ENCODE measurements around the gene ITGB7. TPM values are rescaled to one million over a fixed set of nuclear protein-coding genes. Genes with fewer than 3 reads are reported as not detected.
A peak's percentile ranks its signal among the peaks of the same experiment; 100 is the strongest.

Gene ITGB7
- total and polyA plus RNA-seq, 10 of the 15 experiments (the other 5 are each of a cell fraction or from before 2014, with no cell fraction given): 54.5 to 487 (median 252) TPM

GRCh38 chr12:53205747-53206419 is 1.2 kb downstream of the ITGB7 start (continued):
- TF ChIP-seq SMARCA5 (IDR thresholded peaks at IDR 0.05): no peak
- TF ChIP-seq EED (IDR thresholded peaks at IDR 0.05; ENCODE audit: low read depth): peak; percentile 95
- peak; percentile 64; the same call in 1 of the 2 replicates for TF ChIP-seq PML (IDR thresholded peaks at IDR 0.05; ENCODE audit: low read length)
- peak; percentile 60; the same call in 1 of the 2 replicates for TF ChIP-seq POLR2AphosphoS5 (IDR thresholded peaks at IDR 0.05; ENCODE audit: low read length)
- no peak; the same call in 1 of the 2 replicates for TF ChIP-seq ZBED1 (IDR thresholded peaks at IDR 0.05; ENCODE audit: borderline replicate concordance)
- TF ChIP-seq NKRF (conservative IDR thresholded peaks at IDR 0.05): no peak; the same call in 1 of the 2 replicates
- no peak for TF ChIP-seq NRF1 (conservative IDR thresholded peaks at IDR 0.05; ENCODE audit: low read depth, low read length)
- no peak for TF ChIP-seq ZBTB33 (IDR thresholded peaks at IDR 0.05)
- no peak for TF ChIP-seq WRNIP1 (IDR thresholded peaks at IDR 0.05; ENCODE audit: borderline replicate concordance, low read depth, low read length)
- TF ChIP-seq SUPT20H (IDR thresholded peaks at IDR 0.05; ENCODE audit: borderline replicate concordance, control insufficient read depth, low read depth, low read length): no peak
- peak; percentile 82; the same call in 1 of the 2 replicates for TF ChIP-seq CREM (IDR thresholded peaks at IDR 0.05; ENCODE audit: low read depth)
- no peak for TF ChIP-seq GABPA (IDR thresholded peaks at IDR 0.05; ENCODE audit: low read depth)
- no peak for TF ChIP-seq ZNF274 (IDR thresholded peaks at IDR 0.05; ENCODE audit: insufficient read depth, insufficient read length)
- TF ChIP-seq EZH2 (IDR thresholded peaks at IDR 0.05; ENCODE audit: borderline replicate concordance, control insufficient read depth, low read depth, low read length): no peak
- no peak for TF ChIP-seq ZNF384 (IDR thresholded peaks at IDR 0.05; ENCODE audit: borderline replicate concordance, low read depth, low read length)
- TF ChIP-seq BRCA1 (IDR thresholded peaks at IDR 0.05; ENCODE audit: low read depth, low read length): no peak
- TF ChIP-seq MLLT1 (IDR thresholded peaks at IDR 0.05): peak; percentile 81
- peak; percentile 80 for TF ChIP-seq NFIC (IDR thresholded peaks at IDR 0.05; ENCODE audit: low read depth, low read length)
- TF ChIP-seq SIN3A (IDR thresholded peaks at IDR 0.05; ENCODE audit: low read depth, low read length): peak; percentile 24; the same call in 1 of the 2 replicates
- TF ChIP-seq USF2 (IDR thresholded peaks at IDR 0.05; ENCODE audit: borderline replicate concordance, low read depth, low read length): no peak; the same call in 1 of the 2 replicates
- TF ChIP-seq ZNF217 (IDR thresholded peaks at IDR 0.05): no peak
- no peak for TF ChIP-seq SMAD1 (IDR thresholded peaks at IDR 0.05; ENCODE audit: low read depth, partially characterized antibody)
- no peak for TF ChIP-seq PKNOX1 (IDR thresholded peaks at IDR 0.05)
- no peak for TF ChIP-seq KDM1A (IDR thresholded peaks at IDR 0.05; ENCODE audit: borderline replicate concordance)

Measured in GM12878 (cell line).